ENCODE measurements around the gene ASB1. TPM values are rescaled to one million over a fixed set of nuclear protein-coding genes. Genes with fewer than 3 reads are reported as not detected.

ASB1 gene
- total and polyA plus RNA-seq, 10 of the 15 experiments (the other 5 are each of a cell fraction or from before 2014, with no cell fraction given): 5.2 to 31.2 (median 25.8) TPM

GRCh38 chr2:238408615-238409340, 17.9 kb upstream of the ASB1 start (continued):
- TF ChIP-seq PBX3 (IDR thresholded peaks at IDR 0.05; ENCODE audit: insufficient replicate concordance, low read depth, low read length) (no peak), FOXM1 (IDR thresholded peaks at IDR 0.05; ENCODE audit: low read depth, low read length) (no peak)

GRCh38 chr2:238409341-238410199, 17.2 kb upstream of the ASB1 start:
- ChIA-PET SMC1A (ENCODE audit: uncharacterized antibody, unreplicated experiment) (no interaction called here), POLR2A (no interaction called here), RAD21 (ENCODE audit: unreplicated experiment) (no interaction called here), CTCF (no interaction called here)
- ATAC-seq (no peak), FAIRE-seq (no peak), DNase-seq (ENCODE audit: low read depth, low spot score) (no peak)
- in situ Hi-C loops (cut with MboI) (no loop called here), intact Hi-C loops (cut with micrococcal nuclease; ENCODE audit: unreplicated experiment) (no loop called here)
- no peaks in the 10 kb centered on the region for H3K36me3 ChIP-seq (ENCODE audit: control insufficient read depth in 2 of 2, insufficient read depth in 2 of 2, low read length in 1 of 2)
- TF ChIP-seq ATF7 (IDR thresholded peaks at IDR 0.05; ENCODE audit: low read depth) (no peak), ZSCAN29 (IDR thresholded peaks at IDR 0.05) (no peak), WRNIP1 (IDR thresholded peaks at IDR 0.05; ENCODE audit: borderline replicate concordance, low read depth, low read length) (no peak), TARDBP (IDR thresholded peaks at IDR 0.05; ENCODE audit: borderline replicate concordance) (no peak), ESRRA (IDR thresholded peaks at IDR 0.05; ENCODE audit: low read length) (no peak)
- WGBS (ENCODE audit: insufficient coverage, insufficient replicate concordance, low lambda C conversion rate, missing lambda C conversion rate): 86% methylated on average over 33 of the region's 34 CpGs
- H3K27me3 ChIP-seq (replicated peaks in 1 of 2; ENCODE audit: control insufficient read depth in 2 of 2, insufficient read depth in 2 of 2, low read length in 1 of 2): no peaks in the 10 kb centered on the region
- no peaks in the 10 kb centered on the region for H3K9me3 ChIP-seq (replicated peaks; ENCODE audit: control insufficient read depth, insufficient read depth, low read length)
- H3K9ac ChIP-seq (ENCODE audit: control insufficient read depth, insufficient read depth, low read length): no peak overlapping the region
- BruUV-seq (replicated peaks): no TSS peak
- H4K20me1 ChIP-seq (ENCODE audit: control insufficient read depth, insufficient read depth): no peaks in the 10 kb centered on the region
- no peak overlapping the region for H3K4me2 ChIP-seq (ENCODE audit: control insufficient read depth, insufficient read depth)
- H3K27ac ChIP-seq (ENCODE audit: control insufficient read depth, insufficient read depth): no peak overlapping the region
- no peak overlapping the region for H3K4me3 ChIP-seq
- no peak overlapping the region for H2AFZ ChIP-seq (ENCODE audit: control insufficient read depth, low read depth, low read length)
- H3K4me1 ChIP-seq (ENCODE audit: control insufficient read depth, insufficient read depth, low read length): no peaks in the 10 kb centered on the region
- no peaks in the 10 kb centered on the region for H3K79me2 ChIP-seq (ENCODE audit: control insufficient read depth, insufficient read depth, low read length)

Measured in GM12878 (cell line).